GM18502 (cell line): ENCODE results near the gene KDM4C.

ENCODE experiments used
- ATAC-seq: cut with Tn5 transposase; IDR thresholded peaks from one replicate; pipeline ENCODE4 v1.9.1; 2021; ENCODE audit warnings: mild to moderate bottlenecking; ENCODE audit not compliant: unreplicated experiment, poor library complexity

Gene KDM4C

DNA sequence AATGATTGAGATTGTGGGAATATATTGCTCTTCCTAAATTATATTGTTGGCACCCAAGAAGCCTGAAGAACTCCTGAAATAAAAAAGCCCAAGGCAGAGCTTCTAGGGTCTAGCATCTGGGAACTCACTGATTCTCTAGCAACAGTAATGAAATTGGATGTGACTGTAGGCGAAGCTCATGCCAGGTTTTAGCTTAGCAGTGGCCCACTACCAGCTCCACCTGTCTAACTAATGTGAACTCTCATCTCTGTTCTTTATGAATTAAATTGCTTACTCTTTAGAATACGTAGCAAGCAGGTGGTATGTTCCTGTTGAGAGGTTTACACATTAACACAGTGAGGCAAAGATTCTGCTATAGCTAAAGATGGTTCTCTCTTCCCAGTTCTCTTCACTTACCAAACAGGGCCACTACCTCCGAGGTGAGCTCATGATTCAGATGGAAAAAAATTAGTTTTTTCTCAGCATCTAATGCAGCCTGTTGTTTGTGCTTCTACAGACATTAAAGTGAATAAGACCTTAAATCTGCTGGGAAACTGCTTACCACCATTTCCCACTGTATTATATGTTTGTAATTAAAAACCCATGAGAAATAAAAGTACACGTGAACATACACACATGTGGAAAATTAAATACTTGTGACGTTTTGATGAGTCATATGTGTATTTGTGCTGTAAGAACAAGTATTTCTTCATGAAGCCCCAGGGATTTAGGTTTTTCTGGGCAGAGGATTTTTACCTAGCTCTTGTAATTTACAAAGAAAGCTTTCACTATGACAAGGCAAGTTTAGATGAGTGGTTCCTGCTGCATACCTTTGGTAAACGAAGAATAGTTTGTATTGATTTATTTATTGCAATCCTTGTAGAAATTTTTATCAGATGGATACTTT, 360.1 kb downstream of the KDM4C start:
- peak; percentile 77 for ATAC-seq

GRCh38 chr9:7118633-7119032, 360.9 kb downstream of the KDM4C start:
- peak; percentile 39 for ATAC-seq

- ATAC-seq: no peak
These were observed 361.8 kb downstream of the KDM4C start for GRCh38 chr9:7119612-7120011.

DNA sequence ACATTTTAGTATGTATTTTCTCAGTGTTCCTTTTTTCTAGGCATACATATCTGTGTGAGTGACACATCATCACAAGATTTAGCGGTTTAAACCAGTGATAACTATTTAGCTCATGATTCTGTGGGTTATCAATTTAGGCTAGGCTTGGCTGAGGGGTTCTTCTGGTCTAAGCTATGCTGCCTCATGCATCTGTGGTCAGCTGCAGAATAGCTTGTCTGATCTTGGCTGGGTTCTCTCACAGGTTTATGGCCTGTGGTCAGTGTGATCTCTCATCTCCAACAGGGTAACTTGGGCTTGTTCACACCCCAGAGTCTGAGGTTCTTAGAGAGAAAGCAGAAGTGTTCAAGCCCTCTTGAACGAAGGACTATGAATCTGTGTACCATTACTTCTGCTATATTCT, 363.3 kb downstream of the KDM4C start:
- ATAC-seq: peak; percentile 46

- ATAC-seq: no peak
These were observed 363.9 kb downstream of the KDM4C start for GRCh38 chr9:7121664-7122063.

- no peak for ATAC-seq
These were observed 366.0 kb downstream of the KDM4C start for GRCh38 chr9:7123743-7124142.

GRCh38 chr9:7125231-7125630, 367.5 kb downstream of the KDM4C start:
- ATAC-seq: no peak

DNA sequence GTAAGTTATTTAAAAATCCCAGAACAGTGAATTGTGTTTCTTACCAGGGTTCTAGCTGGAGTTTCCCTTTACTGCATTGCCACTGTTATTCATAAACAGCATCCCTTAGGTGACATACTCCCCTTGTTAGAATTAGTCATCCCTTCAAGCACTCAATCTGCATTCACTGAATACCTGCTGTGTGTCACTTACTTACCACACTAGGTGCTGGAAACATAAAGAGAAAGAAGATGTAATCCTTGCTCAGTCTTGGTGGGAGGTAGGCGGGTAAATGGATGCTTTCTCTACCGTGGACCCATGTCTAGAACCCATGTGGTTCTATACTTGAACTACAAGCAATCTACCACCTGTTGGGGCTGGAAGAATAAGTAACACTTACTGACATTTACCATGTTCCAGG, 371.6 kb downstream of the KDM4C start:
- no peak for ATAC-seq

GRCh38 chr9:7130266-7130820, 372.6 kb downstream of the KDM4C start:
- no peak for ATAC-seq

DNA sequence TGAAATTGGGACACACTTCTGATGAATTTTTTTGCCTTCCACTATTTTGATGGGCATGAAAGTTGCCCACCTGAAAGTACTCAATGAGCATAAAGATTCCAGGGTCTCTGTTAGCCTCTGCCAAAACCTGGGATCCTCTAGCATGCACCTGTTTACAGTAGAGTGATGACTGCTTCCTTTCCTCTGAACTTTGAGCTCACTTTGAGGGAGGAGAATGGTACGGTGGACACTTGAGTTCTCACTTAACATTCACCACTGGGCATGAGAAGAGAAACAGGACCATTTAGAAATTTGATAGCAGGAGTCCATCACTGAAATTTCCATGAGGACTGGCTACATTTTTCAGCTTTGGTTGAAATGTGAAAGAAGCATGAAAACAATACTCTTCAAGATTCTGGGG, 374.8 kb downstream of the KDM4C start:
- ATAC-seq: no peak

DNA sequence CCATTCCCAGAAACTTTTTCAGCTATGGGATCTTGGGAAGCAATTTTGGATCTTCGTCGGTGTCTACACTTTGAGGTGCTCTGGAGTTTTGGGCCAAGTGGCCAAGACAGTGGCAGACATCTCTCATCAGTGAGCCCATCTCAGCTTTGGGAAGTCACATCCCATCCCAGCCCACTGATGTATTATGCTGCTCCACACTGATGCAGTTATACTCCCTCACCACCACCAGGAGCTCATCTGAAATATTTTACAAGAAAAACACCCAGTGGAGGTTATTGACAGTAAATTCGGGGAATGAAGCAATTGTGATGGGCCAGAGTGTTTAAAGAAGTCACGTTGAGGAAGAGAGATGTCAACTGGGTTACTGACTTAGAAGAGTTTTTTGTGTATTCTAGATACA, 378.0 kb downstream of the KDM4C start:
- ATAC-seq: no peak

GRCh38 chr9:7137040-7137439, 379.3 kb downstream of the KDM4C start:
- no peak for ATAC-seq

GRCh38 chr9:7137571-7137970, 379.8 kb downstream of the KDM4C start:
- no peak for ATAC-seq

DNA sequence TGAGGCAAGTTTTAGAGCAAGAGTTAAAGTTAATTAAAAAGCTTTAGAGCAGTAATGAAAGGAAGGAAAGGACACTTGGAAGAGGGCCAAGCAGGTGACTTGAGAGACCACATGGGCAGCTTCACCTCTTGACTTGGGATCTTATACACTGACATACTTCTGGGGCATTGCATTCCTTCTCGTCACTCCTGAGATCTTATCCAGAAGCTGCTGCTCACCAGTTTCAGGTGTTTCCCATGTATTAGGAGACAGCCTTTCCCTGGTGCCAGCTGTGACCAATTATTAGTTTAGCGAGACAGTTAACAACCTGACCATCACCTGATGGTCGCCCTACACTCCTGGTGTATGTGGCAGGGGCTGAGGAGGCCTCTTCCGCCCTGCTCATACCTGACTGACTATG, 382.1 kb downstream of the KDM4C start:
- ATAC-seq: no peak

DNA sequence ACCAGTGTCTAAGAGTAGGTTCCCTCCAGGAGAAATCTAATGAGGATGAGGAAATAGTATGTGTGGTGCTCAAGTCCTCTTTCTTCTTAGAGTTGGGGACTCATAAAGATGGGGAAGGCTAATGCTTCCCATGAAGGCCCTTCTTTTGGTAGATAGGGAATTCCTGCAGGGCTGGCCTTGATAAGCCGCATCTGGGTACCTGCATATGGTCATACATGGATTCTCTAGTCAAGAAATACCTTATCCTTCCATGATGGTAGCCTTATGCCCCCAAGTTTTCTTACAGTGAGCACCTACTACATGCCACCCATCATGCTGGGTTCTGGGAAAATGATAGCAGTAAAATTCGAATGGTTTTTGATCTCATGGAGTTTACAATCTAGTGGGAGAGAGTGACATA, 382.6 kb downstream of the KDM4C start:
- ATAC-seq: no peak

DNA sequence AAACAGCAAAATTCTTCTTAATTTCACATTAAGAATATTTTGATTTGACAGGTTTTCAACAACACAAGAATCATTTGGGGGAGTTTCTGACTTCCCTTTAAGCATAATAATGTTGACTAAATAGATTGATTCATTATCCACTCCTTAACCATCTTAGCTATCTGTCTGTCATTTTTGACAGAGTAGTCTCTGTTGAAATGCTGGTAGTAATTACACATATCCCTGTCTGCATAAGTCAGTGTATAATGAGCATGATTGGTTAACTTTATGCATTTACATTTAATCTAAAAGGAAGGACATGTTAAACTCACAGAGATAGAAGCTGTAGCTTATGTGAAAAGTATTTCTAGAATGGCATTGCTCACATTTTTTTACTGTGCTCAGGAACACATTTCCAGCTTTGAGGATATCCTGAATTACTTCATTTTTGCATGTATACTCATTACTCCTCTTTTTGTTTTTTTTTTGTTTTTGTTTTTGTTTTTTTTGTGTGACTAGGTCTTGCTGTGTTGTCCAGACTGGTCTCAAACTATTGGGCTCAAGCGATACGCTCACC, 385.9 kb downstream of the KDM4C start:
- ATAC-seq: no peak

DNA sequence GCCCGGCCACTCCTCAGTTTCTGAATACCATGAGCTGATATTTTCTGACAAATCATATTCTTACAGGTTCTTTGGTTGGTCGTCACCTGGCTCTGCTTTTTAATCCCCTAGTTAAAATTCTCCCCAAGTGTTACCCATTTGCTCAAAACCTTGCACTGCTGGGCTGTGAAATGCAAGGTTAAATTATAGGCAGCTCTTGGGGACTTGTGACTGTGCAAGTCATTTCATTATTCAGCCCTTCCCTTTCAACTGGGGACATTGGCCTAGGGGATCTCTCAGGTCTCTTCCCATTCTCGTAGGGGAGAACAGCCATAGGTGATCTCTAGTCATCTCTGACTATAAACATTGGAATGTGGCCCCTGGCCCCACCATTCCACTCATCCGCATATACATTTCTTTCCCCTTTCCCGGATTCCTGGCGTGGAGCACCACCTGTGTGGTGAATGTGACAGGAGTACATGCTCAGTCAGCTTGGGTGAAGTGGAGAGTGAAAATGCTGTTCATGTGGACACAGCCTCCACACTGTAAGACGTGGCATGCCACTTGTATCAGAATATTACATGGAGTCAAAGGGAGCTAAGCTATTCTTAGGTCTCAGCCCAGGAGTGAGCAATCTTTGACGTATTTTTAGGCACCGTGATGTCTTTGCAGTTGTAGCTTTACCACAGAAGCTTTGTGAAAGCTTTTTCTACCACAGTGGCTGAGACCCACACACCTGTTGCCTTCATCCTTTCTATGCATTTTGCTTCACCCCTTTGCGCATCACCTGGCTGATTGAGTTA, 386.7 kb downstream of the KDM4C start:
- ATAC-seq: no peak

DNA sequence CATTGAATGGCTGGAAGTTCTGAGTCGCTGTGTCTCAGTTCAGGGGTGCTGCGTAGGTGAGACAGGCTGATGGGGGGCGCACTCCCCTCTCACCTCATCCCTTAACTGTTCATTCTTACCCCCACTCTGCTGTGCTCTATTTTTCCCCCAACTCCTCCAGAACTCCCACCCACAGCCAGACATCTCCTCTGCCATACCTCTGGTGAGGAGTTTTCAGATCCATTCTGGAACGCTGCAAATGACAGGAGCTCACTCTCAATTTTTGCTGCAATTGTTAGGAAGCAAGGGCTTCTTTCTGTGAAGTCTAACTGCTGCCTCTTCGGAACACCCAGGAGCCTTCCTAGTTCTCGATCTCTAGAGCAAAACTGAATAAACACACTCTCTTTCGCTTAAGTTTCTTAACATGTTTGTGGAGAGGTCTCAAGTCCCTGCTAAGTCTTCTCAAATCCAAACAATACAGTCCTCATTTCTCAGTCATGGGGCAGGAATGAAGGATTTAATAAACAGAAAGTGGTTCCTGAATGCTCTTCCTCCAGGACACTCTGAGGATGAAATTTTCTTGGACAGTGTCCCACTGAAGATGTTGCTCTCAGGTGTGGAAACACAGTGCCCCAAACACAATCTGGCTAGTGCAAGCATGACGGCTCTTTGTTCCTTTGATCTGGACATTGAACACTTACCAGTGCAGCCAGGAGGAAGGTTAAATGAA, 387.7 kb downstream of the KDM4C start:
- ATAC-seq: no peak

- ATAC-seq: no peak
These were observed 388.8 kb downstream of the KDM4C start for GRCh38 chr9:7146582-7146981.
